ENCODE measurements around the gene SCN9A.

The SCN9A gene

GRCh38 chr2:166335284-166335683, 40.5 kb downstream of the SCN9A start:
- Mint-ChIP-seq H3K36me3 (ENCODE audit: low read depth) (no peaks in the 10 kb centered on the region), H3K4me1 (no peaks in the 10 kb centered on the region), H3K27me3 (ENCODE audit: low read depth, poor library complexity) (peaks cover 2% of the 10 kb centered on the region), H3K4me3 (no peak overlapping the region), H3K27ac (no peak overlapping the region), H3K9me3 (no peaks in the 10 kb centered on the region)
- TF ChIP-seq CTCF (IDR thresholded peaks at IDR 0.05): no peak
- no peak for DNase-seq

- Mint-ChIP-seq H3K36me3 (ENCODE audit: low read depth) (no peaks in the 10 kb centered on the region), H3K9me3 (no peaks in the 10 kb centered on the region), H3K27ac (no peak overlapping the region), H3K4me3 (no peak overlapping the region), H3K27me3 (ENCODE audit: low read depth, poor library complexity) (no peaks in the 10 kb centered on the region), H3K4me1 (no peaks in the 10 kb centered on the region)
- no peak for DNase-seq
- no peak for TF ChIP-seq CTCF (IDR thresholded peaks at IDR 0.05)
Observed at GRCh38 chr2:166334805-166335204, 40.9 kb downstream of the SCN9A start.

- no peak overlapping the region for H3K4me3 Mint-ChIP-seq
- H3K27ac Mint-ChIP-seq: no peak overlapping the region
- DNase-seq: no peak
- H3K4me1 Mint-ChIP-seq: no peaks in the 10 kb centered on the region
- H3K36me3 Mint-ChIP-seq (ENCODE audit: low read depth): no peaks in the 10 kb centered on the region
- no peaks in the 10 kb centered on the region for H3K9me3 Mint-ChIP-seq
- no peaks in the 10 kb centered on the region for H3K27me3 Mint-ChIP-seq (ENCODE audit: low read depth, poor library complexity)
- no peak for TF ChIP-seq CTCF (IDR thresholded peaks at IDR 0.05)
Observed at GRCh38 chr2:166333801-166334200, 41.9 kb downstream of the SCN9A start.

GRCh38 chr2:166332106-166332505, 43.6 kb downstream of the SCN9A start:
- Mint-ChIP-seq H3K27ac (no peak overlapping the region), H3K4me3 (no peak overlapping the region), H3K27me3 (ENCODE audit: low read depth, poor library complexity) (no peaks in the 10 kb centered on the region), H3K4me1 (no peaks in the 10 kb centered on the region), H3K36me3 (ENCODE audit: low read depth) (no peaks in the 10 kb centered on the region), H3K9me3 (no peaks in the 10 kb centered on the region)
- no peak for TF ChIP-seq CTCF (IDR thresholded peaks at IDR 0.05)
- no peak for DNase-seq

- Mint-ChIP-seq H3K27ac (no peak overlapping the region), H3K9me3 (no peaks in the 10 kb centered on the region), H3K27me3 (ENCODE audit: low read depth, poor library complexity) (no peaks in the 10 kb centered on the region), H3K36me3 (ENCODE audit: low read depth) (no peaks in the 10 kb centered on the region), H3K4me1 (no peaks in the 10 kb centered on the region), H3K4me3 (no peak overlapping the region)
- DNase-seq: no peak
- TF ChIP-seq CTCF (IDR thresholded peaks at IDR 0.05): no peak
Observed at GRCh38 chr2:166331468-166331867, 44.3 kb downstream of the SCN9A start.

GRCh38 chr2:166329465-166329864, 46.3 kb downstream of the SCN9A start:
- peaks cover 3% of the 10 kb centered on the region for H3K27me3 Mint-ChIP-seq (ENCODE audit: low read depth, poor library complexity)
- H3K4me3 Mint-ChIP-seq: no peak overlapping the region
- no peaks in the 10 kb centered on the region for H3K4me1 Mint-ChIP-seq
- H3K9me3 Mint-ChIP-seq: no peaks in the 10 kb centered on the region
- no peak overlapping the region for H3K27ac Mint-ChIP-seq
- H3K36me3 Mint-ChIP-seq (ENCODE audit: low read depth): no peaks in the 10 kb centered on the region
- DNase-seq: no peak
- no peak for TF ChIP-seq CTCF (IDR thresholded peaks at IDR 0.05)
